GM10266 (cell line): ENCODE measurements around the gene SEC14L1.
"Not testable (repeated sequence)": the region's sequence is repeated elsewhere in the genome, so short reads cannot be mapped to it uniquely, and the experiment has no call there.

Source experiments
- DNase-seq: peaks from one replicate; pipeline ENCODE4 v3.0.0; 2012; ENCODE audit errors: extremely low spot score
- CTCF ChIP-seq: IDR thresholded peaks from 2 replicates; pipeline ENCODE4 v1.5.1; 2012; ENCODE audit warnings: mild to moderate bottlenecking, low read depth; ENCODE audit not compliant: control insufficient read depth, insufficient read depth; ENCODE audit errors: missing control alignments

The SEC14L1 gene

GRCh38 chr17:77133087-77133638 is 7.6 kb upstream of the SEC14L1 start:
- no peak for TF ChIP-seq CTCF
- DNase-seq = no peak

GRCh38 chr17:77136420-77136767 is 4.4 kb upstream of the SEC14L1 start:
- no peak for DNase-seq
- TF ChIP-seq CTCF = no peak

DNA sequence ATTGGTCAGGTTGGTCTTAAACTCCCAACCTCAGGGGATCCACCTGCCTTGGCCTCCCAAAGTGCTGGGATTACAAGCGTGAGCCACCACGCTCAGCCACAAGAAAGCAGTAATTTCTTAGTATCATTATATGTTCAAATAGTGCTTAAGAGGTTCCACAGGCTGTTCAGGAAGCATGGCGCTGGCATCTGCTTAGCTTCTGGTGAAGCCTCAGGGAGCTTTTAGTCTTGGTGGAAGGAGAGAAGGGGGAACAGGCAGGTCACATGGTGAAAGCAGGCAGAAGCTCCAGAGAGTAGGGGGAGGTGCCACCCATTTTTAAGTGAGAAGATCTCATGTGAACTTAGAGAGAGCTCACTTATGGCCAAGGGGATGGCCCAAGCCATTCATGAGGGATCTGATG is 3.7 kb upstream of the SEC14L1 start:
- TF ChIP-seq CTCF = no peak
- DNase-seq = no peak

DNA sequence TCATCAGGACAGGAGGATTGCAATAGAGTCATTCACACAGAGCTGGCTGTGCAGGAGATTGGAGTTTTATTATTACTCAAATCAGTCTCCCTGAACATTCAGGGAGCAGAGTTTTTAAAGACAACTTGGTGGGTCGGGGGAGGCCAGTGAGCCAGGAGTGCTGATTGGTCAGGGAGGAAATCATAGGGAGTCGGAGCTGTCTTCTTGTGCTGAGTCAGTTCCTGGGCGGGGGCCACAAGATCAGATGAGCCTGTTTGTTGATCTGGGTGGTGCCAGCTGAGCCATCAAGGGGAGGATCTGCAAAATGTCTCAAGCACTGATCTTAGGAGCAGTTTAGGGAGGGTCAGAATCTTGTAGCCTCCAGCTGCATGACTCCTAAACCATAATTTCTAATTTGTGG is 2.9 kb upstream of the SEC14L1 start:
- DNase-seq = not testable (repeated sequence)

- DNase-seq = peak; percentile 98
These were observed 447 bp upstream of the SEC14L1 start for GRCh38 chr17:77140166-77140877.

GRCh38 chr17:77141846-77142449 is 1.2 kb downstream of the SEC14L1 start:
- TF ChIP-seq CTCF = no peak
- DNase-seq = no peak

More at GRCh38 chr17:77140166-77140877, 447 bp upstream of the SEC14L1 start:
- TF ChIP-seq CTCF = no peak

DNA sequence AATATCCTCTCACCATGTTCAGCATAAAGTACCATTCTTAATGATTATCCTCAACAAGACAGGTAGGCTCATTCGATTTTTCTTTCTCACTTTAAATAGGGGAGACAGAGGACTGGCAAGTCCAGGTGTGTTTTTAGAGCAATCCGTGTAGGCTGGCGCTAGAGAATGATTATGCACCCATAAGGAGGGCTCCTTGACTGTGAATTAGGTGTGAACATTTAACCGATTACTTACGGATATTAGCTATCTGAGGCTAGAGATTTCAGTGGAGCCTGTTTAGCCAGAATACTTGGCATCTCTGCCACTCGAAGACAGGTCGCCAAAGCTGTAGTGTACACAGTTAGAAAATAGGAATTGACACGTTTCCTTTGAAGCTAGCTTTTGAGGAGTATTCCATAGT is 1.9 kb downstream of the SEC14L1 start:
- no peak for DNase-seq
- TF ChIP-seq CTCF = no peak
